ENCODE measurements around the gene RNASE1. TPM values are rescaled to one million over a fixed set of nuclear protein-coding genes. Genes with fewer than 3 reads are reported as not detected.

Gene RNASE1
- total and polyA plus RNA-seq, 10 of the 15 experiments (the other 5 are each of a cell fraction or from before 2014, with no cell fraction given), result 0.11 to 0.72 (median 0.38) TPM; not detected in 7

DNA sequence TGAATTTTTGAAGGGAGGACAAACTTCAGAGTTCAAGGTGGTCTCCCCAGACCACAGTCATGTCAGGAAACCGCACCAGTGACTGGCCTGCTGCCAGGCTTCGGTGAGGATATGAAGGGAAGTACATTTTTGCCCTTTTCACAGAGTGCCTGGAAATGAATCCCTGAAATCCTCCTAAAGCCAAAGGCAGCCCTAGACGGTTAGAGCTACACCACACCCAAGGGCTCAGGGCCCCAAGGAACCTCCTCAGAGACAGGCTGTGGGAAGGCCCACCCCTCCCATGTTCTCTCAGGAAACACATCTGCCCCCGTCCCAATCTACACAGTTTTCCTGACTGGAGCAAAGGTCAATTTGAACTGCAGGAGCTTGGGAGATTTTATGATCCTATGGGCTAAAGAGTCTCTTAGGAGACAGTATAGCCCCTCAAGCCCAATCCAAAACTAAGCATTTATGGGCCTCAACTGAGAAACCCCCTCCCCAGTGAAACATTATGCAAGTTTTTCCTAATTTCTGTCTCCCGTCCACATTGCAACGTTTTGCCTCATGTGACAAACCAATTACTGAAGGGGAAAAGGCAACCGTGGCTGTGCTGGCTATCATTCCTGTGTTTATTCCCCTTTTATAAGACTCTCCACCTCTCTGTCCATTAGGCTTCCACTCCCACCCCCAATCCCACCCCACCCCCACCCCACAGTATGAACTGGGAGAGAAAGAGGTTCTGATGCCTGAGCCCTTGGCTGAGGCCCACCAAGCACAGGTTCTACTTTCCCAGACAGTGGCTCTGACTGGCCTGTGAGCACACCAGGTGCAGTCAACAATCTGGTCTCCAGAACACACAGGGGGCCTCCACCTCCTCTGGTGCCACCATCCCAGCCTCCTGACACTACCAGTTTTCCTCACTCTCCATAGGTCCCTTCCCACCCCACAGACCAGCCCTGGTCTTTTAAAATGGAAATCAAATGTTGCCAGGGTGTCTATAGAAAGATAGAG is 9.6 kb upstream of the RNASE1 start:
- DNase-seq (ENCODE audit: low read depth, low spot score) (no peak), ATAC-seq (no peak), FAIRE-seq (no peak)
- no TSS peak for BruUV-seq (replicated peaks)
- Histone ChIP-seq H4K20me1 (ENCODE audit: control insufficient read depth, insufficient read depth) (no peaks in the 10 kb centered on the region), H3K9me3 (replicated peaks; ENCODE audit: control insufficient read depth, insufficient read depth, low read length) (no peaks in the 10 kb centered on the region), H3K9ac (ENCODE audit: control insufficient read depth, insufficient read depth, low read length) (no peak overlapping the region), H3K27ac (ENCODE audit: control insufficient read depth, insufficient read depth) (no peak overlapping the region), H3K79me2 (ENCODE audit: control insufficient read depth, insufficient read depth, low read length) (no peaks in the 10 kb centered on the region), H3K4me2 (ENCODE audit: control insufficient read depth, insufficient read depth) (no peak overlapping the region), H3K36me3 (ENCODE audit: control insufficient read depth in 2 of 2, insufficient read depth in 2 of 2, low read length in 1 of 2) (no peaks in the 10 kb centered on the region), H3K4me3 (no peak overlapping the region), H3K27me3 (replicated peaks in 1 of 2; ENCODE audit: control insufficient read depth in 2 of 2, insufficient read depth in 2 of 2, low read length in 1 of 2) (no peaks in the 10 kb centered on the region), H3K4me1 (ENCODE audit: control insufficient read depth, insufficient read depth, low read length) (peaks cover 8% of the 10 kb centered on the region), H2AFZ (ENCODE audit: control insufficient read depth, low read depth, low read length) (no peak overlapping the region)
- ChIA-PET SMC1A (ENCODE audit: uncharacterized antibody, unreplicated experiment) (no interaction called here), RAD21 (ENCODE audit: unreplicated experiment) (no interaction called here), CTCF (interaction anchor here (1.1 kb wide), 1 partner anchor 54 kb away, joined by 3 read pairs; no protein-coding TSS in a partner anchor), POLR2A (no interaction called here)
- intact Hi-C loops (cut with micrococcal nuclease; ENCODE audit: unreplicated experiment), result no loop called here
- in situ Hi-C loops (cut with MboI), result no loop called here
- 33% methylated on average over 7 of the region's 7 CpGs for WGBS (ENCODE audit: insufficient coverage, insufficient replicate concordance, low lambda C conversion rate, missing lambda C conversion rate)
- TF ChIP-seq, protein P1, sequence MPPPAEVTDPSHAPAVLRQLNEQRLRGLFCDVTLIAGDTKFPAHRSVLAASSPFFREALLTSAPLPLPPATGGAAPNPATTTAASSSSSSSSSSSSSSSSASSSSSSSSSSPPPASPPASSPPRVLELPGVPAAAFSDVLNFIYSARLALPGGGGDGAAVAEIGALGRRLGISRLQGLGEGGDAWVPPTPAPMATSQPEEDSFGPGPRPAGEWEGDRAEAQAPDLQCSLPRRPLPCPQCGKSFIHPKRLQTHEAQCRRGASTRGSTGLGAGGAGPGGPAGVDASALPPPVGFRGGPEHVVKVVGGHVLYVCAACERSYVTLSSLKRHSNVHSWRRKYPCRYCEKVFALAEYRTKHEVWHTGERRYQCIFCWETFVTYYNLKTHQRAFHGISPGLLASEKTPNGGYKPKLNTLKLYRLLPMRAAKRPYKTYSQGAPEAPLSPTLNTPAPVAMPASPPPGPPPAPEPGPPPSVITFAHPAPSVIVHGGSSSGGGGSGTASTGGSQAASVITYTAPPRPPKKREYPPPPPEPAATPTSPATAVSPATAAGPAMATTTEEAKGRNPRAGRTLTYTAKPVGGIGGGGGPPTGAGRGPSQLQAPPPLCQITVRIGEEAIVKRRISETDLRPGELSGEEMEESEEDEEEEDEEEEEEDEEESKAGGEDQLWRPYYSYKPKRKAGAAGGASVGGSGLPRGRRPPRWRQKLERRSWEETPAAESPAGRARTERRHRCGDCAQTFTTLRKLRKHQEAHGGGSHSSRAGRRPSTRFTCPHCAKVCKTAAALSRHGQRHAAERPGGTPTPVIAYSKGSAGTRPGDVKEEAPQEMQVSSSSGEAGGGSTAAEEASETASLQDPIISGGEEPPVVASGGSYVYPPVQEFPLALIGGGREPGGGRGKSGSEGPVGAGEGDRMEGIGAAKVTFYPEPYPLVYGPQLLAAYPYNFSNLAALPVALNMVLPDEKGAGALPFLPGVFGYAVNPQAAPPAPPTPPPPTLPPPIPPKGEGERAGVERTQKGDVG (CRISPR knock-in tag; IDR thresholded peaks at IDR 0.05), result no peak
- TF ChIP-seq NRF1 (conservative IDR thresholded peaks at IDR 0.05; ENCODE audit: low read depth, low read length) (no peak), BHLHE40 (IDR thresholded peaks at IDR 0.05; ENCODE audit: borderline replicate concordance in 1 of 2, low read depth in 2 of 2, low read length in 1 of 2) (no peak), IRF4 (IDR thresholded peaks at IDR 0.05; ENCODE audit: low read depth, low read length) (no peak), ZNF207 (IDR thresholded peaks at IDR 0.05; ENCODE audit: borderline replicate concordance) (no peak), POLR2AphosphoS5 (IDR thresholded peaks at IDR 0.05; ENCODE audit: low read length) (no peak), STAT3 (IDR thresholded peaks at IDR 0.05; ENCODE audit: low read depth, low read length) (no peak), CBX3 (IDR thresholded peaks at IDR 0.05; ENCODE audit: borderline replicate concordance, low read depth) (no peak), TCF12 (IDR thresholded peaks at IDR 0.05; ENCODE audit: low read depth, low read length) (no peak), NFXL1 (IDR thresholded peaks at IDR 0.05; ENCODE audit: borderline replicate concordance) (no peak), NFYB (IDR thresholded peaks at IDR 0.05; ENCODE audit: insufficient read depth, low read depth, low read length) (no peak), SIN3A (IDR thresholded peaks at IDR 0.05; ENCODE audit: low read depth, low read length) (no peak), POLR2AphosphoS2 (IDR thresholded peaks at IDR 0.05; ENCODE audit: low read depth, low read length) (no peak), HDAC2 (IDR thresholded peaks at IDR 0.05) (no peak)
- TF ChIP-seq, protein P2, sequence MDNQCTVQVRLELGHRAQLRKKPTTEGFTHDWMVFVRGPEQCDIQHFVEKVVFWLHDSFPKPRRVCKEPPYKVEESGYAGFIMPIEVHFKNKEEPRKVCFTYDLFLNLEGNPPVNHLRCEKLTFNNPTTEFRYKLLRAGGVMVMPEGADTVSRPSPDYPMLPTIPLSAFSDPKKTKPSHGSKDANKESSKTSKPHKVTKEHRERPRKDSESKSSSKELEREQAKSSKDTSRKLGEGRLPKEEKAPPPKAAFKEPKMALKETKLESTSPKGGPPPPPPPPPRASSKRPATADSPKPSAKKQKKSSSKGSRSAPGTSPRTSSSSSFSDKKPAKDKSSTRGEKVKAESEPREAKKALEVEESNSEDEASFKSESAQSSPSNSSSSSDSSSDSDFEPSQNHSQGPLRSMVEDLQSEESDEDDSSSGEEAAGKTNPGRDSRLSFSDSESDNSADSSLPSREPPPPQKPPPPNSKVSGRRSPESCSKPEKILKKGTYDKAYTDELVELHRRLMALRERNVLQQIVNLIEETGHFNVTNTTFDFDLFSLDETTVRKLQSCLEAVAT (IDR thresholded peaks at IDR 0.05), result no peak
- TF ChIP-seq, protein P3, sequence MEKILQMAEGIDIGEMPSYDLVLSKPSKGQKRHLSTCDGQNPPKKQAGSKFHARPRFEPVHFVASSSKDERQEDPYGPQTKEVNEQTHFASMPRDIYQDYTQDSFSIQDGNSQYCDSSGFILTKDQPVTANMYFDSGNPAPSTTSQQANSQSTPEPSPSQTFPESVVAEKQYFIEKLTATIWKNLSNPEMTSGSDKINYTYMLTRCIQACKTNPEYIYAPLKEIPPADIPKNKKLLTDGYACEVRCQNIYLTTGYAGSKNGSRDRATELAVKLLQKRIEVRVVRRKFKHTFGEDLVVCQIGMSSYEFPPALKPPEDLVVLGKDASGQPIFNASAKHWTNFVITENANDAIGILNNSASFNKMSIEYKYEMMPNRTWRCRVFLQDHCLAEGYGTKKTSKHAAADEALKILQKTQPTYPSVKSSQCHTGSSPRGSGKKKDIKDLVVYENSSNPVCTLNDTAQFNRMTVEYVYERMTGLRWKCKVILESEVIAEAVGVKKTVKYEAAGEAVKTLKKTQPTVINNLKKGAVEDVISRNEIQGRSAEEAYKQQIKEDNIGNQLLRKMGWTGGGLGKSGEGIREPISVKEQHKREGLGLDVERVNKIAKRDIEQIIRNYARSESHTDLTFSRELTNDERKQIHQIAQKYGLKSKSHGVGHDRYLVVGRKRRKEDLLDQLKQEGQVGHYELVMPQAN (conservative IDR thresholded peaks at IDR 0.05), result no peak

Data from GM12878 (cell line).